ENCODE measurements around the gene ARHGEF25.

The ARHGEF25 gene

GRCh38 chr12:57580466-57580795, 30.8 kb upstream of the ARHGEF25 start:
- no peak overlapping the region for H3K4me3 ChIP-seq (ENCODE audit: low read depth, low read length)
- DNase-seq (ENCODE audit: low read depth) = no peak
- TF ChIP-seq CTCF (IDR thresholded peaks at IDR 0.05; ENCODE audit: control insufficient read depth, extremely low read depth, insufficient read depth) = no peak

GRCh38 chr12:57581802-57582201, 29.4 kb upstream of the ARHGEF25 start:
- TF ChIP-seq CTCF (IDR thresholded peaks at IDR 0.05; ENCODE audit: control insufficient read depth, extremely low read depth, insufficient read depth) = no peak
- DNase-seq (ENCODE audit: low read depth) = no peak
- H3K4me3 ChIP-seq (ENCODE audit: low read depth, low read length) = no peak overlapping the region

- TF ChIP-seq CTCF (IDR thresholded peaks at IDR 0.05; ENCODE audit: control insufficient read depth, extremely low read depth, insufficient read depth) = no peak
- no peak for DNase-seq (ENCODE audit: low read depth)
- no peak overlapping the region for H3K4me3 ChIP-seq (ENCODE audit: low read depth, low read length)
Observed at GRCh38 chr12:57582440-57582839, 28.8 kb upstream of the ARHGEF25 start.

DNA sequence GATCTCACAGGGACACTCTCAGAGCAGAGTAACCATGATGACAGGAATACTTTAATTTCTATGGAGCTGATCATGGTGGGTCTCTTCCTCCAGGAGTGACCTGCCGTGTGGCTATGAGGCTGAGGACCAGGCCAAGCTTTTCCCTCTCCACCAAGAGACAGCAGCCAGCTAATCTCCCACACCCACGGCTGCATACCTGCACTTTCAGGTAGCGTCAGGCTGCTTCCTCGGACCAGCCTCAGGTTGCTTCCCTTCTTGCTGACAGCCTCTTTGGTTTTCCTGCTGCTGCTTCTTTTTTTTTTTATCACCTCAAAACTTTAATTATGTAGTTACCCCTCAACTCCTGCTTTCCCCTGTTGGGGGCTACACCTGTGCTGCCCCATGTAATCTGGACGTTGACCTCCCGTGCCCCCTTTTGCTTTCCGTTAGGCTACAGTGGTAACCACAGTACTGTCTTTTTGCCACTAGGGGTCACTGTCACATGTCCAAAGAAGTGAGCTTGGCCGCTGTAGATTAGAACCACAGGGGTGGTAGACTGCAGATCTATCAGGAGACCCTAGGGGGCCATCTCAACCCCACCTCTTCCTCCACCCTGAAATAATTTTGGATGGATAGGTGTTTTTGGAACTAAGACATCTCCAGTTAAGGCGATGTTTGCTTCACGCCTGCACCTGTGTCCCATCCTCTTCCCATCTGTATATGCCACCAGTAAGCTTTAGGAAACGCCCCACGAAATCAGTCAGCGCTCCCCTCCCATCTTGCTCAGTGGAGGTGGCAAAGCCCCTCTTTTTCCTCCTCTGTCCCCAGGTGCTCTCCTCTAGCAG, 28.0 kb upstream of the ARHGEF25 start:
- TF ChIP-seq CTCF (IDR thresholded peaks at IDR 0.05; ENCODE audit: control insufficient read depth, extremely low read depth, insufficient read depth) = peak; percentile 98
- no peak overlapping the region for H3K4me3 ChIP-seq (ENCODE audit: low read depth, low read length)
- peak; percentile 26 for DNase-seq (ENCODE audit: low read depth)

GRCh38 chr12:57584050-57584449, 27.2 kb upstream of the ARHGEF25 start:
- TF ChIP-seq CTCF (IDR thresholded peaks at IDR 0.05; ENCODE audit: control insufficient read depth, extremely low read depth, insufficient read depth) = no peak
- H3K4me3 ChIP-seq (ENCODE audit: low read depth, low read length) = no peak overlapping the region
- no peak for DNase-seq (ENCODE audit: low read depth)

- DNase-seq (ENCODE audit: low read depth) = no peak
- no peak overlapping the region for H3K4me3 ChIP-seq (ENCODE audit: low read depth, low read length)
- TF ChIP-seq CTCF (IDR thresholded peaks at IDR 0.05; ENCODE audit: control insufficient read depth, extremely low read depth, insufficient read depth) = no peak
Observed at GRCh38 chr12:57584690-57585089, 26.5 kb upstream of the ARHGEF25 start.

DNA sequence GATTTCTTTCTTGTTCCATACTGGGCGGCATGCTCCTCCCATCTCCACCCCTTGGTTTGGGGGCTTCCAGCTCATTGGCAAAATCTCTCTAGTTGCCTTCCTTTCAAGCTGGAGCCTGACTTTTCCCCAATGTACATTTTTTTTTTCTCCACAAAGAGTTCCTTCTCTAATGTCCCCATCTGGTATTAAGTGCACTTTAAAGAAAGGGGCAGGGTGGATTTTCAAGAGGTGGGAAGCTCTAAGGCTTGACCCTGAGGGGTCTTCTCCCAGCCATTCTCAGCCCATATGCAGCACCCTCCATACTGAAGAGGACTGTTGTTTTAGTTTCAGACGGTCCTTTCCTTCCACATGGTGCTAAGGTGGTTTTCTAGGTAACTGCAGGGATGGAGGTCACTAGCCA, 26.1 kb upstream of the ARHGEF25 start:
- no peak for DNase-seq (ENCODE audit: low read depth)
- H3K4me3 ChIP-seq (ENCODE audit: low read depth, low read length) = no peak overlapping the region
- TF ChIP-seq CTCF (IDR thresholded peaks at IDR 0.05; ENCODE audit: control insufficient read depth, extremely low read depth, insufficient read depth) = no peak
